PFSK-1 (cell line): Measurements from ENCODE around the gene CAPN7.

Experiments
- FOXP2 ChIP-seq: optimal IDR thresholded peaks from 2 replicates; pipeline ENCODE3; 2011; ENCODE audit warnings: borderline replicate concordance, control low read depth, inconsistent platforms; ENCODE audit not compliant: insufficient read depth; ENCODE audit errors: extremely low read length, extremely low read depth
- POLR2AphosphoS5 ChIP-seq: IDR thresholded peaks from 2 replicates; pipeline ENCODE4 v1.6.1; 2012; ENCODE audit warnings: low read depth, mild to moderate bottlenecking, control low read depth, low read length, moderate library complexity
- REST ChIP-seq, 2 experiments: IDR thresholded peaks; 2 replicates each; pipeline versions ENCODE4 v1.6.1 to v1.8.0; 2011 to 2012; ENCODE audit warnings: low read depth in 2 of 2, low read length in 2 of 2, control low read depth in 1 of 2, inconsistent platforms in 1 of 2, mild to moderate bottlenecking in 1 of 2, moderate library complexity in 1 of 2; ENCODE audit not compliant: insufficient read depth in 1 of 2
- SIN3A ChIP-seq: IDR thresholded peaks from 2 replicates; pipeline ENCODE4 v1.6.1; 2012; ENCODE audit warnings: mild to moderate bottlenecking, low read length, moderate library complexity, borderline replicate concordance; ENCODE audit not compliant: insufficient read depth
- TAF1 ChIP-seq: IDR thresholded peaks from 2 replicates; pipeline ENCODE4 v1.6.1; 2012; ENCODE audit warnings: low read length, control low read depth, borderline replicate concordance; ENCODE audit not compliant: insufficient read depth

The CAPN7 gene

GRCh38 chr3:15294929-15295328, 88.9 kb downstream of the CAPN7 start:
- TF ChIP-seq TAF1 = no peak
- no peak for TF ChIP-seq REST (IDR thresholded peaks at IDR 0.05; ENCODE audit: insufficient read depth in 1 of 2, low read depth in 2 of 2, low read length in 2 of 2)
- TF ChIP-seq FOXP2 = no peak
- TF ChIP-seq POLR2AphosphoS5 = no peak
- TF ChIP-seq SIN3A = no peak

GRCh38 chr3:15295506-15295905, 89.5 kb downstream of the CAPN7 start:
- TF ChIP-seq TAF1 = no peak
- no peak for TF ChIP-seq POLR2AphosphoS5
- TF ChIP-seq FOXP2 = no peak
- TF ChIP-seq SIN3A = no peak
- TF ChIP-seq REST (IDR thresholded peaks at IDR 0.05; ENCODE audit: insufficient read depth in 1 of 2, low read depth in 2 of 2, low read length in 2 of 2) = no peak

- no peak for TF ChIP-seq POLR2AphosphoS5
- TF ChIP-seq FOXP2 = no peak
- TF ChIP-seq REST (IDR thresholded peaks at IDR 0.05; ENCODE audit: insufficient read depth in 1 of 2, low read depth in 2 of 2, low read length in 2 of 2) = no peak
- TF ChIP-seq SIN3A = no peak
- no peak for TF ChIP-seq TAF1
Observed at GRCh38 chr3:15297608-15298350, 91.7 kb downstream of the CAPN7 start.

- TF ChIP-seq REST (IDR thresholded peaks at IDR 0.05; ENCODE audit: insufficient read depth in 1 of 2, low read depth in 2 of 2, low read length in 2 of 2) (no peak), SIN3A (no peak), POLR2AphosphoS5 (no peak), TAF1 (no peak), FOXP2 (no peak)
Observed at GRCh38 chr3:15298504-15298903, 92.5 kb downstream of the CAPN7 start.
